LNCaP clone FGC (cell line): ENCODE results near the gene PAQR6.

Experiments used
- DNase-seq: peaks from one replicate; pipeline ENCODE4 v3.0.0-alpha.2; 2011; ENCODE audit warnings: low read depth
- H3K4me3 ChIP-seq: 2 replicates; pipeline ENCODE4 v1.5.1; 2011; ENCODE audit warnings: mild to moderate bottlenecking, low read depth, low read length, control low read depth
- CTCF ChIP-seq: IDR thresholded peaks from 2 replicates; pipeline ENCODE4 v1.5.1; 2012; ENCODE audit warnings: mild to moderate bottlenecking; ENCODE audit not compliant: control insufficient read depth, insufficient read depth; ENCODE audit errors: extremely low read depth

Gene PAQR6

GRCh38 chr1:156244126-156244525 is 3.7 kb downstream of the PAQR6 start:
- no peak overlapping the region for H3K4me3 ChIP-seq
- no peak for TF ChIP-seq CTCF
- no peak for DNase-seq

- H3K4me3 ChIP-seq = no peak overlapping the region
- TF ChIP-seq CTCF = no peak
- DNase-seq = no peak
Measured at GRCh38 chr1:156242738-156243137, 5.1 kb downstream of the PAQR6 start.

- no peak for TF ChIP-seq CTCF
- DNase-seq = no peak
- no peak within 1 kb of the TSS for H3K4me3 ChIP-seq
Measured at GRCh38 chr1:156241926-156242325, 5.9 kb downstream of the PAQR6 start, which contains the start of gene BGLAP. Gene BGLAP, plus strand, starts transcription at chr1:156242184. Its CDS starts 48 bp downstream, at chr1:156242232.

- no peak for TF ChIP-seq CTCF
- no peak for DNase-seq
- H3K4me3 ChIP-seq = no peak overlapping the region
Measured at GRCh38 chr1:156241311-156241811, 6.5 kb downstream of the PAQR6 start.

- no peak overlapping the region for H3K4me3 ChIP-seq
- DNase-seq = no peak
- no peak for TF ChIP-seq CTCF
Measured at GRCh38 chr1:156238248-156238647, 9.6 kb downstream of the PAQR6 start.

- DNase-seq = no peak
- TF ChIP-seq CTCF = no peak
- H3K4me3 ChIP-seq = no peak overlapping the region
Measured at GRCh38 chr1:156236164-156236563, 11.7 kb downstream of the PAQR6 start.

- TF ChIP-seq CTCF = no peak
- no peak for DNase-seq
- H3K4me3 ChIP-seq = no peak overlapping the region
Measured at GRCh38 chr1:156233426-156234127, 14.3 kb downstream of the PAQR6 start.
